CD4-positive, alpha-beta memory T cell (primary cell): Measurements from ENCODE around the gene KCNH1. TPM values are rescaled to one million over a fixed set of nuclear protein-coding genes. Genes with fewer than 3 reads are reported as not detected.

Source experiments
- CTCF ChIA-PET: fragments of 350-600 bp; sonication (Branson Sonifier 250); formaldehyde crosslinking; loops from one replicate; lab custom pipeline; 2021; ENCODE audit warnings: inconsistent platforms; ENCODE audit not compliant: partially characterized antibody; lab: Charles Lee
- POLR2A ChIA-PET: fragments of 350-600 bp; sonication (Branson Sonifier 250); formaldehyde crosslinking; loops from one replicate; lab custom pipeline; 2021; ENCODE audit not compliant: partially characterized antibody; lab: Charles Lee
- DNase-seq, 5 donors: peaks; one replicate each; pipeline versions ENCODE4 v3.0.0 to v3.0.0-alpha.2; 2020 to 2022; ENCODE audit warnings: mixed read lengths in 1 of 5
- H3K27ac ChIP-seq: one replicate; pipeline ENCODE4 v1.7.0; 2013; ENCODE audit warnings: low read depth, low read length
- H3K27me3 ChIP-seq: 2 replicates; pipeline ENCODE4 v1.7.0; 2013; ENCODE audit warnings: mild to moderate bottlenecking, low read length, moderate library complexity; ENCODE audit not compliant: insufficient read depth
- H3K36me3 ChIP-seq: 2 replicates; pipeline ENCODE4 v1.7.0; 2013; ENCODE audit warnings: mild to moderate bottlenecking, low read length, moderate library complexity; ENCODE audit not compliant: insufficient read depth
- H3K4me1 ChIP-seq: 2 replicates; pipeline ENCODE4 v1.7.0; 2013; ENCODE audit warnings: mild to moderate bottlenecking, low read length, moderate library complexity; ENCODE audit not compliant: insufficient read depth
- H3K4me3 ChIP-seq, 2 donors: one replicate each; pipeline ENCODE4 v1.7.0; 2013; ENCODE audit warnings: low read length in 2 of 2, mild to moderate bottlenecking in 1 of 2
- H3K9me3 ChIP-seq, 2 donors: one replicate each; pipeline ENCODE4 v1.7.0; 2013; ENCODE audit warnings: low read length in 2 of 2, control low read depth in 1 of 2; ENCODE audit not compliant: control insufficient read depth in 1 of 2
- H3K27ac Mint-ChIP-seq, 7 donors: one replicate each; pipeline ENCODE4 v1.8.0; 2020 to 2021; ENCODE audit warnings: mixed read lengths in 7 of 7, mild to moderate bottlenecking in 6 of 7, inconsistent platforms in 3 of 7, moderate library complexity in 3 of 7
- H3K27me3 Mint-ChIP-seq, 2 donors: one replicate each; pipeline ENCODE4 v1.8.0; 2020 to 2021; ENCODE audit warnings: mixed read lengths in 2 of 2
- H3K36me3 Mint-ChIP-seq, 2 donors: one replicate each; pipeline ENCODE4 v1.8.0; 2020 to 2021; ENCODE audit warnings: mixed read lengths in 2 of 2, inconsistent platforms in 1 of 2, mild to moderate bottlenecking in 1 of 2
- H3K4me1 Mint-ChIP-seq, 4 donors: one replicate each; pipeline ENCODE4 v1.8.0; 2020 to 2021; ENCODE audit warnings: mixed read lengths in 4 of 4, mild to moderate bottlenecking in 1 of 4
- H3K4me3 Mint-ChIP-seq, 8 donors: one replicate each; pipeline ENCODE4 v1.8.0; 2020 to 2021; ENCODE audit warnings: mixed read lengths in 8 of 8, mild to moderate bottlenecking in 7 of 8, moderate library complexity in 6 of 8, inconsistent platforms in 3 of 8
- H3K9me3 Mint-ChIP-seq, 8 donors: one replicate each; pipeline ENCODE4 v1.8.0; 2020 to 2021; ENCODE audit warnings: mixed read lengths in 8 of 8, mild to moderate bottlenecking in 5 of 8, inconsistent platforms in 3 of 8, moderate library complexity in 1 of 8
- intact Hi-C: fragments of 100-400 bp; cut with micrococcal nuclease; formaldehyde crosslinking; loops from one replicate; pipeline ENCODE4 v1.15.1; 2023
- polyA plus RNA-seq, 2 donors: library from polyadenylated mRNA; unstranded; fragments of 300-500 nt; fragmentation: Illumina TruSeq; gene quantifications; one replicate each; pipeline ENCODE4 v1.2.3, GENCODE V29; 2021
- total RNA-seq, 2 experiments: library from RNA; stranded (reverse); gene quantifications; one replicate each; pipeline ENCODE4 v1.2.3, GENCODE V29; 2021

The KCNH1 gene
- total and polyA plus RNA-seq, 4 experiments from 2014 or later: not detected

DNA sequence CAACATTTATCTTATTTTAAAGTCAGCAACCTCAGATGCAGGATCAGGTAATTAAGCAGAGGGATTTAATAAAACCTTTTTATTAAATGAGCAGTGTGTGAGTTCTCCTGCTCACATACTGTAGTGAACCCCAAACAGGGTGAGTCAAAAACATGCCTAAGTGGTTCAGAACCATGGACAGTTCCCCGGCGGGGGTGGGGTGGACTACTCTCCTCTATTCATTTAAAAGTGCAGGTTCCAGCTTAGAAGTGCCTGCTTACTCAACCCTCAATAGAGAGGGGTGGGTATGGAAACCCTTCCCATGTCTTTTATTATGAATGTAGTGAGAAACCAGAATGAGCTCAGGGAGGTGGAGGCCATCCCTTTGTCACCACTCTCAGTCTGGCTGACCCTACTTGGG lies 407.3 kb downstream of the KCNH1 start:
- Histone ChIP-seq H3K4me3 (no peak overlapping the region), H3K27ac (no peak overlapping the region), H3K27me3 (no peaks in the 10 kb centered on the region), H3K36me3 (no peaks in the 10 kb centered on the region), H3K9me3 (no peaks in the 10 kb centered on the region), H3K4me1 (no peaks in the 10 kb centered on the region)
- peaks cover 0 to 4% (median 0%) of the 10 kb centered on the region in 4 donors for H3K4me1 Mint-ChIP-seq
- H3K27me3 Mint-ChIP-seq: peaks cover 3 to 5% of the 10 kb centered on the region in 2 donors
- ChIA-PET CTCF (no interaction called here), POLR2A (no interaction called here)
- H3K4me3 Mint-ChIP-seq: no peak overlapping the region
- peaks cover 0 to 3% (median 0%) of the 10 kb centered on the region in 8 donors for H3K9me3 Mint-ChIP-seq
- no peak overlapping the region for H3K27ac Mint-ChIP-seq
- intact Hi-C loops: no loop called here
- DNase-seq: peak in 1 of 5 donors; percentile 2
- H3K36me3 Mint-ChIP-seq: no peaks in the 10 kb centered on the region

DNA sequence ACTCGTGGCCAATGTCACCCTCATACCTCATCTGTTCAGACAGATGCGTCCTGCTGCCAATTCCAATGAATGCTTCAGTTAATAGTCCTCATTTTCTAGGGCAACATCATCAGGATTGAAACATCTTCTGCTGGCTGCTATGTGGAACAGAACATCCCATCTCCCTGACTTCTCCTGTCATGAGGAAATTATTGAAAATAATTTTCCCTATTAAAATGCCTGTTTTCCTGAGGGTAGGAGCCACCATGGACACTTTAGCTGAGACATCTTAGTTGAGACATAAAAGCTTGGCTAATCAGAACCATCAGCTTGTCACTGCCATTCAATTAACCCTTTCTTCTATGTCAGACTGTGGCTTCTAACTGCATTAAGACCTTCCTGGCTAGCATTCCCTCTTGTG lies 409.2 kb downstream of the KCNH1 start:
- CTCF ChIA-PET: no interaction called here
- intact Hi-C loops: no loop called here
- H3K27ac Mint-ChIP-seq: no peak overlapping the region

GRCh38 chr1:210723646-210724045 lies 410.3 kb downstream of the KCNH1 start:
- Mint-ChIP-seq H3K27ac (no peak overlapping the region), H3K36me3 (no peaks in the 10 kb centered on the region), H3K9me3 (peaks cover 0 to 3% (median 0%) of the 10 kb centered on the region in 8 donors), H3K4me3 (no peak overlapping the region), H3K27me3 (peaks cover 3% of the 10 kb centered on the region in 2 donors), H3K4me1 (no peaks in the 10 kb centered on the region)
- no peaks in the 10 kb centered on the region for H3K9me3 ChIP-seq
- ChIA-PET POLR2A (no interaction called here), CTCF (no interaction called here)
- H3K36me3 ChIP-seq: no peaks in the 10 kb centered on the region
- no peak overlapping the region for H3K4me3 ChIP-seq
- no peaks in the 10 kb centered on the region for H3K4me1 ChIP-seq
- no peak for DNase-seq
- H3K27ac ChIP-seq: no peak overlapping the region
- H3K27me3 ChIP-seq: no peaks in the 10 kb centered on the region
- intact Hi-C loops: no loop called here

More for the DNA sequence above, 409.2 kb downstream of the KCNH1 start:
- Histone ChIP-seq H3K4me1 (no peaks in the 10 kb centered on the region), H3K27me3 (no peaks in the 10 kb centered on the region), H3K9me3 (no peaks in the 10 kb centered on the region), H3K27ac (no peak overlapping the region), H3K4me3 (no peak overlapping the region), H3K36me3 (no peaks in the 10 kb centered on the region)
- Mint-ChIP-seq H3K4me3 (no peak overlapping the region), H3K27me3 (peaks cover 3 to 5% of the 10 kb centered on the region in 2 donors), H3K9me3 (peaks cover 0 to 3% (median 0%) of the 10 kb centered on the region in 8 donors), H3K36me3 (no peaks in the 10 kb centered on the region), H3K4me1 (no peaks in the 10 kb centered on the region)
- POLR2A ChIA-PET: no interaction called here
- no peak for DNase-seq

DNA sequence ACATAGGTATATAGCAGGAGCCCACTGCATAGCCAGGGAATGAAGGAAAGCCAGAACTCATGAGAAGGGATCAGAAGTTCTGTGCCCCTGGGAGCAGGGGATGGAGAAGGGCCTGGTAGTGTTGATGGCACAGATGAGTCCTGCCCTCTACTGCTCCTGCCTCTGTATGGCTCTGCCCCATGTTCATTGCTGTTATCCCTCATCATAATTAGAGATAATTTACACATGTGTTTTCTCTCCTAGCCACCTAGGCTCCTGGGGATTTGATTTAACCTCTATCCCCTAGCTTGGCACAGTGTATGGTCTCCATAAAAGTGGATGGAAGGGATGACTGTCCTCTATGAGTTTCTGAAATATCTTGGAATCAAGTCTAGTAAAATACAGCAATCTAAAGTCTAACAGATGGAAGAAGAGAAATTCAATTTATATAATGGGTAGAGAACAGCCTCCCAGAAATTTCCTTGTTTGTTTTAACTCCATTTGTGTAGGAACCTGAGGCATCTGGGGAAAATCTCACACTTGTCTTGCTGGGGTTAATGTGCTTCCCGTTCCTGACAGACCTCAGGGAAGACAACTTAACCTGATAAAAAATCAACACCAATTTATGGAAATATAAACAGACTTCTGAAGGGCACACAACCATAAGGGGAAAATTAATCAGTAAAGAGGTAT lies 411.4 kb downstream of the KCNH1 start:
- peaks cover 0 to 3% (median 0%) of the 10 kb centered on the region in 8 donors for H3K9me3 Mint-ChIP-seq
- H3K4me1 ChIP-seq: no peaks in the 10 kb centered on the region
- intact Hi-C loops: no loop called here
- H3K27me3 ChIP-seq: no peaks in the 10 kb centered on the region
- H3K4me3 Mint-ChIP-seq: no peak overlapping the region
- H3K4me1 Mint-ChIP-seq: no peaks in the 10 kb centered on the region
- ChIA-PET POLR2A (no interaction called here), CTCF (no interaction called here)
- no peaks in the 10 kb centered on the region for H3K36me3 Mint-ChIP-seq
- H3K36me3 ChIP-seq: no peaks in the 10 kb centered on the region
- no peaks in the 10 kb centered on the region for H3K9me3 ChIP-seq
- H3K4me3 ChIP-seq: no peak overlapping the region
- no peak overlapping the region for H3K27ac ChIP-seq
- no peak for DNase-seq
- peaks cover 3% of the 10 kb centered on the region in 2 donors for H3K27me3 Mint-ChIP-seq
- H3K27ac Mint-ChIP-seq: no peak overlapping the region

DNA sequence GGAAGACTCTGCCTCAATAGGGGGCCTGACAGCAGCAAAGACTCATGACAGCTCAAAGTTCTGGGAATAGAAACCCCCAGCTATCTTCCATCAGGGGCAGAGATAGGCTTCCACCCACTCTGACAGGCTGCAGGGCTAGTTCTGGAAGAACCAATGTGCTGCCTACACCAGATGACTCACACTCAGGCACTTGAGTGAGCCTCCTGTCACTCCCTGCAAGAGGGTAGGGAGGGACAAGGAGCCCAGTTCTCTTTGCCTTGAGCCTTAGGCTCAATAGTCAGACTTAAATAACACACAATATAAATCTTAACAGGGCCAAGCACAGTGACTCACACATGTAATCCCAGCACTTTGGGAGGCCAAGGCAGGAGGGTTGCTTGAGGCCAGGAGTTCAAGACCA lies 418.9 kb downstream of the KCNH1 start:
- Histone ChIP-seq H3K36me3 (no peaks in the 10 kb centered on the region), H3K27me3 (no peaks in the 10 kb centered on the region), H3K4me1 (no peaks in the 10 kb centered on the region), H3K9me3 (no peaks in the 10 kb centered on the region), H3K4me3 (no peak overlapping the region), H3K27ac (no peak overlapping the region)
- no peaks in the 10 kb centered on the region for H3K4me1 Mint-ChIP-seq
- CTCF ChIA-PET: no interaction called here
- no peak overlapping the region for H3K27ac Mint-ChIP-seq
- H3K27me3 Mint-ChIP-seq: peaks cover 0 to 2% of the 10 kb centered on the region in 2 donors
- no peak overlapping the region for H3K4me3 Mint-ChIP-seq
- H3K9me3 Mint-ChIP-seq: no peaks in the 10 kb centered on the region
- intact Hi-C loops: no loop called here
- H3K36me3 Mint-ChIP-seq: no peaks in the 10 kb centered on the region
- no peak for DNase-seq
- POLR2A ChIA-PET: no interaction called here

- CTCF ChIA-PET: no interaction called here
- H3K4me1 Mint-ChIP-seq: no peaks in the 10 kb centered on the region
- Histone ChIP-seq H3K4me3 (no peak overlapping the region), H3K27ac (no peak overlapping the region), H3K9me3 (no peaks in the 10 kb centered on the region), H3K36me3 (no peaks in the 10 kb centered on the region), H3K4me1 (no peaks in the 10 kb centered on the region), H3K27me3 (no peaks in the 10 kb centered on the region)
- no peaks in the 10 kb centered on the region for H3K36me3 Mint-ChIP-seq
- H3K27ac Mint-ChIP-seq: no peak overlapping the region
- peaks cover 0 to 2% of the 10 kb centered on the region in 2 donors for H3K27me3 Mint-ChIP-seq
- POLR2A ChIA-PET: no interaction called here
- intact Hi-C loops: no loop called here
- no peak overlapping the region for H3K4me3 Mint-ChIP-seq
- H3K9me3 Mint-ChIP-seq: no peaks in the 10 kb centered on the region
- DNase-seq: no peak
Measured at GRCh38 chr1:210711825-210712612, 421.9 kb downstream of the KCNH1 start.

DNA sequence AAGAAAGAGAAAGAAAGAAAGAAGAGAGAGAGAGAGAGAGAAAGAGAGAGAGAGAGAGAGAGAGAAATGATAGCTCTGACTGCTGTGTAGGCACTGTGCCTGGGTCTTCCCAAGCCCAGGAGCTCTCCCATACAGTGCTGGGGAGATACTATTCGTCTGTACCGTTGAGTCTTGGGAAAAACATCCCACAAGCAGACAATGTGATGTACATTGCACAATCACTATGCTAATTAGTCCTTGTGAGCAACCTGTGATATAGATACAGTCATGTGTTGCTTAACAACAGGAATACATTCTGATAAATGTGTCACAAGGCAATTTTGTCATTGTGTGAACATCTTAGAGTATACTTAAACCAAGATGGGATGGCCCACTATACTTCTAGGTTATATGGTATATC lies 424.2 kb downstream of the KCNH1 start:
- Mint-ChIP-seq H3K27ac (peak overlapping the region in 1 of 7 donors; percentile 16), H3K36me3 (no peaks in the 10 kb centered on the region), H3K4me3 (no peak overlapping the region), H3K4me1 (no peaks in the 10 kb centered on the region), H3K27me3 (peaks cover 0 to 2% of the 10 kb centered on the region in 2 donors), H3K9me3 (no peaks in the 10 kb centered on the region)
- H3K4me3 ChIP-seq: no peak overlapping the region
- DNase-seq: no peak
- no peaks in the 10 kb centered on the region for H3K9me3 ChIP-seq
- intact Hi-C loops: no loop called here
- H3K4me1 ChIP-seq: no peaks in the 10 kb centered on the region
- no peaks in the 10 kb centered on the region for H3K36me3 ChIP-seq
- ChIA-PET POLR2A (no interaction called here), CTCF (no interaction called here)
- H3K27ac ChIP-seq: no peak overlapping the region
- no peaks in the 10 kb centered on the region for H3K27me3 ChIP-seq
